ENCODE results near the gene CLIC3.

Gene CLIC3

DNA sequence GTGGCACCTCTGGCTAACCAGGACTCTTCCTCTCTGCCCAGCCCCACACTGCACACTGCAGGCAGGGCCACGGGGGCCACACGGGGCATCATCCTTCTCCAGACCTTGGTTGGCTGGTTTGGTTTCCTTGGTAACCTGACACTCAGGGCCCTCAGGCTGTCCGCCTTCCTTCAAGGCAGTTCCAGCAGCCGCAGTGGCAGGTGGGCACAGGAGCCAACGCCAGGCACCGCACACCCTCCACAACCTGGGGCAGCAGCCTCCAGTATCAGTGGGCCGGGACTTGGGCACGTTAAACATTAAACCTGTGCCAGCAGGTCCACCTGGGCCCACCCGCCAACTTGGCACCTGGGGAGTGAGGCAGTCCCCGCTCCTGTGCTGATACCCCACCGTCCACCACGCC lies 47.7 kb upstream of the CLIC3 start:
- TF ChIP-seq, protein P1, sequence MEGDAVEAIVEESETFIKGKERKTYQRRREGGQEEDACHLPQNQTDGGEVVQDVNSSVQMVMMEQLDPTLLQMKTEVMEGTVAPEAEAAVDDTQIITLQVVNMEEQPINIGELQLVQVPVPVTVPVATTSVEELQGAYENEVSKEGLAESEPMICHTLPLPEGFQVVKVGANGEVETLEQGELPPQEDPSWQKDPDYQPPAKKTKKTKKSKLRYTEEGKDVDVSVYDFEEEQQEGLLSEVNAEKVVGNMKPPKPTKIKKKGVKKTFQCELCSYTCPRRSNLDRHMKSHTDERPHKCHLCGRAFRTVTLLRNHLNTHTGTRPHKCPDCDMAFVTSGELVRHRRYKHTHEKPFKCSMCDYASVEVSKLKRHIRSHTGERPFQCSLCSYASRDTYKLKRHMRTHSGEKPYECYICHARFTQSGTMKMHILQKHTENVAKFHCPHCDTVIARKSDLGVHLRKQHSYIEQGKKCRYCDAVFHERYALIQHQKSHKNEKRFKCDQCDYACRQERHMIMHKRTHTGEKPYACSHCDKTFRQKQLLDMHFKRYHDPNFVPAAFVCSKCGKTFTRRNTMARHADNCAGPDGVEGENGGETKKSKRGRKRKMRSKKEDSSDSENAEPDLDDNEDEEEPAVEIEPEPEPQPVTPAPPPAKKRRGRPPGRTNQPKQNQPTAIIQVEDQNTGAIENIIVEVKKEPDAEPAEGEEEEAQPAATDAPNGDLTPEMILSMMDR (IDR thresholded peaks at IDR 0.05; ENCODE audit: low read length): no peak
- TF ChIP-seq EZH2 (optimal IDR thresholded peaks at IDR 0.05; ENCODE audit: low read depth, low read length): no peak
- TF ChIP-seq EZH2phosphoT487 (IDR thresholded peaks at IDR 0.05; ENCODE audit: low read length): no peak
- Histone ChIP-seq H3K27ac (ENCODE audit: low read length) (no peak overlapping the region), H3K9me2 (replicated peaks; ENCODE audit: insufficient read depth, low read length) (no peaks in the 10 kb centered on the region), H3K79me2 (ENCODE audit: low read length) (no peaks in the 10 kb centered on the region), H3K27me3 (replicated peaks; ENCODE audit: insufficient read depth, low read length) (peaks cover 84% of the 10 kb centered on the region), H2AFZ (ENCODE audit: low read length) (no peak overlapping the region), H3K4me1 (ENCODE audit: low read length) (no peaks in the 10 kb centered on the region), H3K9me3 (replicated peaks; ENCODE audit: insufficient read depth, low read length) (no peaks in the 10 kb centered on the region), H3K4me3 (ENCODE audit: low read length) (no peak overlapping the region), H3K36me3 (replicated peaks; ENCODE audit: insufficient read depth, low read length) (no peaks in the 10 kb centered on the region), H3K9ac (ENCODE audit: low read length) (no peak overlapping the region), H3F3A (ENCODE audit: insufficient read depth, low read length) (no peaks in the 10 kb centered on the region), H4K20me1 (ENCODE audit: insufficient read depth, low read length) (no peaks in the 10 kb centered on the region), H3K4me2 (ENCODE audit: low read depth, low read length) (no peak overlapping the region)
- no peak for DNase-seq

DNA sequence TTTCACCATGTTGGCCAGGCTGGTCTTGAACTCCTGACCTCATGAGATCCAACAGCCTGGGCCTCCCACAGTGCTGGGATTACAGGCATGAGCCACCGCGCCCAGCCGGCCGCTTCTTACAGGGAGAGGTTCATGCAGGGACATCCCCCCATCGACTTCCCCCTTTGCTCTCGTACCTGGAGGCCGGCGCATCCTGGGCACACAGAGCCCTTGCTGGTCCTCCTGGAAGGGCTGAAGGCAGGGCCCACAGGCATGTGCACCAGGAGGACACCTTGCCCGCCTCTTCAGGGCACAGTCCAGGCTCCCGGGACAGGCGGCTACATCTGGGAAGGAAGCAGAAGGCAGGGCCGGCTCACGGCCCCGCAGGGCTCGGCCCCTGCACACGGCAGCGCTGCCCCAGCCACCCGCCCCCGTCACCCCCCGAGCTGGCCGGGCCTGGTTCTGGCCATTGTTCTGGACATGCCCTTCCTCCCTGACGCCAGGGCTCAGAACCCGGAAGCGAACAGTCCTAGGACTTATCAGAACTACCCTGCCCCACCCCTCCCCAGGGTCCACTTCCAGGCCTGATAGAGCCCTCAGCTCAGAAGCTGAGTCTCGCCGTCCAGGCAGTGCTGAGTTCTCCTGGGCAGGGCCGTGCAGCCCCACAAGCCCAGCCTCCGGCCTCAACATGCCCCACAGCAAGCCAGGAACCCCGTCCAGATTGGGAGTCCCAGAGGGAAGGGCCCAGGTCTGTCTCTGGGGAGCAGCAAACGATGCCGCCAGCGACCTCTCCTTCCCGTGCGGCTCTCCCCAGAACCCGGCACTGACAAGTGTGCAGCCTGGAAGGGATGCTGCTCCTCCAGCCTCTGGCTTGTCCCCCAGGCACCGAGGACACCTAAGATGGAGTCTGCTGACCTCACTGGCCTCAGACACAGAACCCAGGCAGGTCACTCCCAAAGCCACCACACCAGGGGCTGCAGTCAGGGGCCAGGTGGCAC lies 46.7 kb upstream of the CLIC3 start:
- H3K4me1 ChIP-seq (ENCODE audit: low read length): no peaks in the 10 kb centered on the region
- H3K4me2 ChIP-seq (ENCODE audit: low read depth, low read length): no peak overlapping the region
- no peak for DNase-seq
- no peaks in the 10 kb centered on the region for H3F3A ChIP-seq (ENCODE audit: insufficient read depth, low read length)
- TF ChIP-seq EZH2 (optimal IDR thresholded peaks at IDR 0.05; ENCODE audit: low read depth, low read length) (no peak), EZH2phosphoT487 (IDR thresholded peaks at IDR 0.05; ENCODE audit: low read length) (no peak)
- TF ChIP-seq, protein P1 (IDR thresholded peaks at IDR 0.05; ENCODE audit: low read length): no peak
- H3K36me3 ChIP-seq (replicated peaks; ENCODE audit: insufficient read depth, low read length): no peaks in the 10 kb centered on the region
- H3K9me2 ChIP-seq (replicated peaks; ENCODE audit: insufficient read depth, low read length): no peaks in the 10 kb centered on the region
- H3K9me3 ChIP-seq (replicated peaks; ENCODE audit: insufficient read depth, low read length): no peaks in the 10 kb centered on the region
- no peak overlapping the region for H3K4me3 ChIP-seq (ENCODE audit: low read length)
- no peak overlapping the region for H3K27ac ChIP-seq (ENCODE audit: low read length)
- no peak overlapping the region for H2AFZ ChIP-seq (ENCODE audit: low read length)
- no peaks in the 10 kb centered on the region for H4K20me1 ChIP-seq (ENCODE audit: insufficient read depth, low read length)
- H3K27me3 ChIP-seq (replicated peaks; ENCODE audit: insufficient read depth, low read length): peaks cover 86% of the 10 kb centered on the region
- no peaks in the 10 kb centered on the region for H3K79me2 ChIP-seq (ENCODE audit: low read length)
- no peak overlapping the region for H3K9ac ChIP-seq (ENCODE audit: low read length)

DNA sequence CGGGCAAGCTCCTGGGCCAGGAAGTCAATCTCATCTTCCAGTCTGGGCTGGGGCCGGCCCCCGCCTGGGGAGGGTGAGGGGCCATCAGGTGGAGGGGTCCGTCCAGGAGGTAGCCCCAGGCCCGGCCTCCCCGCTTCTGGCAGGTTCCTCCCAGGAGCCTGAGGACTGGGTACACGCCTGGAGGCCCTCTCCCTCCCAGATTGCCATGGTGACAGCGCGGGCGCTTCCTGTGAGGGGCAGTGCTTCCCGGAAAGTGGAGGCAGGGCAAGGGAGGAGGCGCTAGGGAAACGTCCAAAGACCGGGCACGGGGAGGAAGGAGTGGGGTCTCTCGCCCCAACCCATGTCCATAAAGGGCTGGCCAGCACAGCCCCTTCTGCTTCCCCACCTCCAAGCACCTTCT lies 44.8 kb upstream of the CLIC3 start:
- H3K9ac ChIP-seq (ENCODE audit: low read length): no peak overlapping the region

More for the DNA sequence above, 44.8 kb upstream of the CLIC3 start:
- no peaks in the 10 kb centered on the region for H3K4me1 ChIP-seq (ENCODE audit: low read length)
- H3F3A ChIP-seq (ENCODE audit: insufficient read depth, low read length): no peaks in the 10 kb centered on the region
- H2AFZ ChIP-seq (ENCODE audit: low read length): no peak overlapping the region
- no peaks in the 10 kb centered on the region for H4K20me1 ChIP-seq (ENCODE audit: insufficient read depth, low read length)
- H3K4me3 ChIP-seq (ENCODE audit: low read length): no peak overlapping the region
- H3K79me2 ChIP-seq (ENCODE audit: low read length): no peaks in the 10 kb centered on the region
- no peak for DNase-seq
- H3K27ac ChIP-seq (ENCODE audit: low read length): no peak overlapping the region
- TF ChIP-seq EZH2 (optimal IDR thresholded peaks at IDR 0.05; ENCODE audit: low read depth, low read length): no peak
- TF ChIP-seq, protein P1 (IDR thresholded peaks at IDR 0.05; ENCODE audit: low read length): no peak
- no peak for TF ChIP-seq EZH2phosphoT487 (IDR thresholded peaks at IDR 0.05; ENCODE audit: low read length)
- no peaks in the 10 kb centered on the region for H3K36me3 ChIP-seq (replicated peaks; ENCODE audit: insufficient read depth, low read length)
- no peaks in the 10 kb centered on the region for H3K9me3 ChIP-seq (replicated peaks; ENCODE audit: insufficient read depth, low read length)
- H3K27me3 ChIP-seq (replicated peaks; ENCODE audit: insufficient read depth, low read length): peaks cover 85% of the 10 kb centered on the region
- no peak overlapping the region for H3K4me2 ChIP-seq (ENCODE audit: low read depth, low read length)
- no peaks in the 10 kb centered on the region for H3K9me2 ChIP-seq (replicated peaks; ENCODE audit: insufficient read depth, low read length)
